HEK293 (cell line): Measurements from ENCODE around the gene TST.
A peak's percentile ranks its signal among the peaks of the same experiment; 100 is the strongest.

ENCODE experiments used
- CTCF ChIA-PET: fragments of 350-600 bp; formaldehyde crosslinking; extraction: SDS; loops from one replicate; lab custom pipeline; 2021; ENCODE audit warnings: antibody characterized with exemption; lab: Yijun Ruan, JAX
- POLR2A ChIA-PET: fragments of 300-600 bp; formaldehyde crosslinking; extraction: SDS; loops from one replicate; lab custom pipeline; 2020; ENCODE audit warnings: antibody characterized with exemption, inconsistent platforms; lab: Yijun Ruan, JAX
- H3K27ac ChIP-seq: fragments of 200-500 bp; sonication (Bioruptor generic); 2 replicates; pipeline ENCODE4 v1.5.1; 2014; ENCODE audit warnings: low read depth, low read length, control low read depth, inconsistent platforms; ENCODE audit errors: extremely low read depth
- H3K36me3 ChIP-seq, 2 experiments: fragments of 200-500 bp in 1 of 2; sonication (Bioruptor generic) in 1 of 2; 1 replicate in 1 of 2; 2 replicates in 1 of 2; pipeline ENCODE4 v1.5.1; 2014 to 2017; ENCODE audit warnings: inconsistent platforms in 2 of 2, low read length in 2 of 2; ENCODE audit not compliant: control insufficient read depth in 2 of 2, insufficient read depth in 1 of 2
- H3K4me1 ChIP-seq: fragments of 200-500 bp; sonication (Bioruptor generic); 2 replicates; pipeline ENCODE4 v1.5.1; 2014; ENCODE audit warnings: mild to moderate bottlenecking, low read length, inconsistent platforms; ENCODE audit not compliant: control insufficient read depth, insufficient read depth
- H3K4me3 ChIP-seq: 2 replicates; pipeline ENCODE4 v1.5.1; 2011; ENCODE audit warnings: low read depth, mild to moderate bottlenecking, control low read depth, low read length, moderate library complexity
- H3K9me3 ChIP-seq: fragments of 200-500 bp; sonication (Bioruptor generic); 2 replicates; pipeline ENCODE4 v1.5.1; 2014; ENCODE audit warnings: low read depth, low read length, inconsistent platforms; ENCODE audit not compliant: control insufficient read depth, insufficient read depth
- BCL11B ChIP-seq: fragments of 450-650 bp; formaldehyde crosslinking; IDR thresholded peaks from 2 replicates; pipeline ENCODE4 v1.5.1; 2016; ENCODE audit warnings: low read depth, missing biosample characterization, missing genetic modification characterization
- HOXA7 ChIP-seq: sonication (generic); formaldehyde crosslinking; IDR thresholded peaks from 2 replicates; pipeline ENCODE4 v1.8.1; 2022; ENCODE audit warnings: missing genetic modification reagents, borderline replicate concordance
- HOXD13 ChIP-seq: sonication (generic); formaldehyde crosslinking; IDR thresholded peaks from 2 replicates; pipeline ENCODE4 v1.8.0; 2022; ENCODE audit warnings: missing genetic modification reagents, borderline replicate concordance
- KLF10 ChIP-seq: fragments of 450-650 bp; IDR thresholded peaks from 2 replicates; pipeline ENCODE4 v1.5.1; 2018; ENCODE audit warnings: missing biosample characterization, mild to moderate bottlenecking, missing genetic modification characterization
- KLF9 ChIP-seq: fragments of 450-650 bp; formaldehyde crosslinking; IDR thresholded peaks from 2 replicates; pipeline ENCODE4 v1.5.1; 2016; ENCODE audit warnings: missing biosample characterization, missing genetic modification characterization, low read depth
- PRDM1 ChIP-seq: fragments of 450-650 bp; formaldehyde crosslinking; IDR thresholded peaks from 2 replicates; pipeline ENCODE4; 2016; ENCODE audit warnings: missing biosample characterization, missing genetic modification characterization
- SCRT2 ChIP-seq: fragments of 450-650 bp; formaldehyde crosslinking; IDR thresholded peaks from 2 replicates; pipeline ENCODE4 v1.5.1; 2016; ENCODE audit warnings: missing biosample characterization, missing genetic modification characterization
- SP2 ChIP-seq: fragments of 450-650 bp; formaldehyde crosslinking; IDR thresholded peaks from 2 replicates; pipeline ENCODE4 v1.5.1; 2016; ENCODE audit warnings: missing biosample characterization, missing genetic modification characterization
- SP7 ChIP-seq: fragments of 450-650 bp; formaldehyde crosslinking; IDR thresholded peaks from 2 replicates; pipeline ENCODE4 v1.5.1; 2016; ENCODE audit warnings: missing biosample characterization, missing genetic modification characterization
- TRIM28 ChIP-seq: IDR thresholded peaks from 2 replicates; pipeline ENCODE4 v1.6.1; 2011; ENCODE audit warnings: low read length, control low read depth, borderline replicate concordance
- WT1 ChIP-seq: fragments of 450-650 bp; formaldehyde crosslinking; IDR thresholded peaks from 2 replicates; pipeline ENCODE4 v1.5.1; 2016; ENCODE audit warnings: missing biosample characterization, missing genetic modification characterization
- ZBTB49 ChIP-seq: fragments of 450-650 bp; formaldehyde crosslinking; IDR thresholded peaks from 2 replicates; pipeline ENCODE4 v1.5.1; 2016; ENCODE audit warnings: missing biosample characterization, missing genetic modification characterization, low read depth
- ZNF10 ChIP-seq: fragments of 450-650 bp; formaldehyde crosslinking; IDR thresholded peaks from 2 replicates; pipeline ENCODE4 v1.5.1; 2017; ENCODE audit warnings: missing biosample characterization, missing genetic modification characterization
- ZNF175 ChIP-seq: fragments of 450-650 bp; formaldehyde crosslinking; IDR thresholded peaks from 2 replicates; pipeline ENCODE4 v1.5.1; 2016; ENCODE audit warnings: missing biosample characterization, missing genetic modification characterization
- ZNF18 ChIP-seq: fragments of 450-650 bp; formaldehyde crosslinking; IDR thresholded peaks from 2 replicates; pipeline ENCODE4 v1.5.1; 2016; ENCODE audit warnings: missing biosample characterization, missing genetic modification characterization
- ZNF2 ChIP-seq: fragments of 450-650 bp; formaldehyde crosslinking; IDR thresholded peaks from 2 replicates; pipeline ENCODE4 v1.5.1; 2016; ENCODE audit warnings: missing biosample characterization, missing genetic modification characterization
- ZNF202 ChIP-seq: fragments of 450-650 bp; formaldehyde crosslinking; IDR thresholded peaks from 2 replicates; pipeline ENCODE4 v1.5.1; 2016; ENCODE audit warnings: missing biosample characterization, missing genetic modification characterization, borderline replicate concordance
- ZNF302 ChIP-seq: fragments of 450-650 bp; formaldehyde crosslinking; IDR thresholded peaks from 2 replicates; pipeline ENCODE4 v1.5.1; 2016; ENCODE audit warnings: missing biosample characterization, missing genetic modification characterization, low read depth
- ZNF768 ChIP-seq: fragments of 450-650 bp; formaldehyde crosslinking; IDR thresholded peaks from 2 replicates; pipeline ENCODE4 v1.5.1; 2018; ENCODE audit warnings: missing biosample characterization, mild to moderate bottlenecking, missing genetic modification characterization
- ZNF785 ChIP-seq: fragments of 450-650 bp; formaldehyde crosslinking; IDR thresholded peaks from 2 replicates; pipeline ENCODE4 v1.5.1; 2016; ENCODE audit warnings: missing biosample characterization, missing genetic modification characterization
- ZNF791 ChIP-seq: fragments of 450-650 bp; formaldehyde crosslinking; IDR thresholded peaks from 2 replicates; pipeline ENCODE4 v1.5.1; 2016; ENCODE audit warnings: missing biosample characterization, missing genetic modification characterization

Gene TST

GRCh38 chr22:37015587-37015878 lies 3.7 kb downstream of the TST start:
- no peak overlapping the region for H3K4me3 ChIP-seq
- POLR2A ChIA-PET, result interaction anchor here (0.6 to 2.1 kb wide), 4 partner anchors 17 to 273 kb away, joined by 3 to 6 read pairs (median 4); partner anchors contain the start of gene IFT27
- peaks cover 0 to 22% of the 10 kb centered on the region in 2 experiments; a peak in 1 of 3 replicates for H3K36me3 ChIP-seq
- no peaks in the 10 kb centered on the region for H3K4me1 ChIP-seq
- no peak overlapping the region for H3K27ac ChIP-seq
- TF ChIP-seq ZBTB49, result no peak
- no peak for TF ChIP-seq ZNF10
- no peak for TF ChIP-seq BCL11B (tag by site-specific recombination)
- TF ChIP-seq ZNF785, result no peak
- no peak for TF ChIP-seq KLF9 (tag by site-specific recombination)
- no peak for TF ChIP-seq HOXD13 (CRISPR knock-in tag)
- no peak for TF ChIP-seq SP7 (tag by site-specific recombination)
- TF ChIP-seq SP2, result no peak
- TF ChIP-seq ZNF791, result no peak
- no peak for TF ChIP-seq ZNF2 (tag by site-specific recombination)
- TF ChIP-seq, all 188 proteins: peak for 0
- CTCF ChIA-PET, result interaction anchor here (1.2 kb wide), 1 partner anchor 159 kb away, joined by 5 read pairs; no protein-coding TSS in a partner anchor
- no peaks in the 10 kb centered on the region for H3K9me3 ChIP-seq

GRCh38 chr22:37014835-37015586 lies 4.2 kb downstream of the TST start:
- H3K4me3 ChIP-seq, result no peak overlapping the region
- ChIA-PET CTCF (interaction anchor here (0.6 kb wide), 2 partner anchors 30 to 603 kb away, joined by 3 read pairs; no protein-coding TSS in a partner anchor), POLR2A (interaction anchor here (1.3 to 2.1 kb wide), 2 partner anchors 17 to 239 kb away, joined by 3 to 5 read pairs; partner anchors contain the start of gene IFT27)
- no peak overlapping the region for H3K27ac ChIP-seq
- no peaks in the 10 kb centered on the region for H3K4me1 ChIP-seq
- H3K9me3 ChIP-seq, result no peaks in the 10 kb centered on the region
- TF ChIP-seq ZNF302 (no peak), ZNF18 (no peak), KLF10 (tag by site-specific recombination) (no peak), SCRT2 (tag by site-specific recombination) (no peak), WT1 (tag by site-specific recombination) (peak; percentile 57; the same call in 1 of the 2 replicates)
- H3K36me3 ChIP-seq, result peaks cover 0 to 22% of the 10 kb centered on the region in 2 experiments; a peak in 1 of 3 replicates

GRCh38 chr22:37014415-37014806 lies 4.8 kb downstream of the TST start:
- H3K27ac ChIP-seq, result no peak overlapping the region
- ChIA-PET CTCF (interaction anchor here (0.6 kb wide), 2 partner anchors 30 to 603 kb away, joined by 3 read pairs; no protein-coding TSS in a partner anchor), POLR2A (interaction anchor here (1.2 to 2.1 kb wide), 2 partner anchors 185 to 238 kb away, joined by 3 to 5 read pairs; partner anchors contain the start of gene IFT27)
- no peaks in the 10 kb centered on the region for H3K9me3 ChIP-seq
- H3K4me3 ChIP-seq, result no peak overlapping the region
- H3K4me1 ChIP-seq, result no peaks in the 10 kb centered on the region
- TF ChIP-seq TRIM28 (no peak), ZNF202 (tag by site-specific recombination) (no peak), HOXA7 (no peak), ZNF175 (tag by site-specific recombination) (no peak), ZNF768 (peak; percentile 43; the same call in 1 of the 2 replicates), PRDM1 (tag by site-specific recombination) (no peak)
- peaks cover 0 to 22% of the 10 kb centered on the region in 2 experiments; a peak in 1 of 3 replicates for H3K36me3 ChIP-seq
